SK-N-SH (cell line): ENCODE data around the gene C10orf90. TPM values are rescaled to one million over a fixed set of nuclear protein-coding genes. Genes with fewer than 3 reads are reported as not detected.

Experiments used
- CTCF ChIA-PET: fragments of 300-600, 350-600 bp; formaldehyde crosslinking; extraction: SDS; loops from one replicate; lab custom pipeline; 2021; lab: Yijun Ruan, JAX
- POLR2A ChIA-PET: fragments of 350-600 bp; sonication (Branson Sonifier 250); formaldehyde crosslinking; extraction: SDS; loops from one replicate; lab custom pipeline; 2020; ENCODE audit warnings: antibody characterized with exemption, inconsistent platforms; lab: Yijun Ruan, JAX
- DNase-seq: peaks from one replicate; pipeline ENCODE4 v3.0.0; 2012
- H2AFZ ChIP-seq: fragments of 200-600 bp; sonication (generic); 2 replicates; pipeline ENCODE4 v1.8.1; 2016; ENCODE audit warnings: antibody characterized with exemption, mild to moderate bottlenecking, low read depth
- H3F3A ChIP-seq: fragments of 200-600 bp; sonication (generic); replicated peaks from 2 replicates; pipeline ENCODE3; 2016; ENCODE audit warnings: antibody characterized with exemption, mild to moderate bottlenecking; ENCODE audit not compliant: insufficient read depth
- H3K27ac ChIP-seq, 2 experiments: fragments of 200-500 bp in 1 of 2; fragments of 200-600 bp in 1 of 2; sonication (Bioruptor generic) in 1 of 2; sonication (generic), shearing (Covaris generic) in 1 of 2; 2 replicates each; pipeline versions ENCODE4 v1.5.1 to v1.6.1; 2014 to 2016; ENCODE audit warnings: low read depth in 2 of 2, inconsistent platforms in 1 of 2, low read length in 1 of 2, mild to moderate bottlenecking in 1 of 2, mixed read lengths in 1 of 2
- H3K27me3 ChIP-seq: fragments of 200-600 bp; sonication (generic), shearing (Covaris generic); 2 replicates; pipeline ENCODE4 v1.6.1; 2016; ENCODE audit warnings: mixed run types; ENCODE audit not compliant: insufficient read depth
- H3K36me3 ChIP-seq, 2 experiments: fragments of 200-500 bp in 1 of 2; fragments of 200-600 bp in 1 of 2; sonication (Bioruptor generic) in 1 of 2; sonication (generic) in 1 of 2; replicated peaks in 1 of 2; 2 replicates each; pipeline versions ENCODE3 to v1.5.1; 2014 to 2016; ENCODE audit warnings: low read length in 1 of 2, mild to moderate bottlenecking in 1 of 2; ENCODE audit not compliant: insufficient read depth in 2 of 2, control insufficient read depth in 1 of 2
- H3K4me1 ChIP-seq, 2 experiments: fragments of 200-500 bp in 1 of 2; fragments of 200-600 bp in 1 of 2; sonication (Bioruptor generic) in 1 of 2; sonication (generic), shearing (Covaris generic) in 1 of 2; 2 replicates each; pipeline versions ENCODE4 v1.5.1 to v1.6.1; 2014 to 2016; ENCODE audit warnings: low read depth in 1 of 2, low read length in 1 of 2, mixed run types in 1 of 2; ENCODE audit not compliant: insufficient read depth in 2 of 2, control insufficient read depth in 1 of 2
- H3K4me2 ChIP-seq: fragments of 200-600 bp; sonication (generic), shearing (Covaris generic); 2 replicates; pipeline ENCODE4 v1.6.1; 2017; ENCODE audit warnings: mixed run types
- H3K4me3 ChIP-seq, 2 experiments: fragments of 200-500 bp in 1 of 2; fragments of 200-600 bp in 1 of 2; sonication (Bioruptor generic) in 1 of 2; sonication (generic), shearing (Covaris generic) in 1 of 2; 2 replicates each; pipeline versions ENCODE4 v1.5.1 to v1.8.1; 2014 to 2016; ENCODE audit warnings: low read depth in 2 of 2, inconsistent platforms in 1 of 2, low read length in 1 of 2, mild to moderate bottlenecking in 1 of 2, mixed read lengths in 1 of 2, moderate library complexity in 1 of 2
- H3K79me2 ChIP-seq: fragments of 200-600 bp; sonication (generic); 2 replicates; pipeline ENCODE4 v1.8.1; 2017; ENCODE audit warnings: mild to moderate bottlenecking; ENCODE audit not compliant: insufficient read depth
- H3K9ac ChIP-seq: fragments of 200-600 bp; sonication (generic); 2 replicates; pipeline ENCODE4 v1.6.1; 2017; ENCODE audit warnings: mixed run types
- H3K9me2 ChIP-seq: fragments of 200-600 bp; sonication (generic); 2 replicates; pipeline ENCODE4 v1.6.1; 2017; ENCODE audit warnings: mixed run types
- H3K9me3 ChIP-seq: fragments of 200-600 bp; sonication (generic); 2 replicates; pipeline ENCODE4 v1.6.1; 2017; ENCODE audit warnings: mixed run types, mild to moderate bottlenecking, moderate library complexity
- H4K20me1 ChIP-seq: fragments of 200-600 bp; sonication (generic); 2 replicates; pipeline ENCODE4 v1.6.1; 2017; ENCODE audit warnings: mild to moderate bottlenecking, mixed run types; ENCODE audit not compliant: insufficient read depth
- ELF1 ChIP-seq: IDR thresholded peaks from 2 replicates; pipeline ENCODE4 v1.4.0; 2012
- EP300 ChIP-seq, 2 experiments: IDR thresholded peaks; 2 replicates each; pipeline versions ENCODE4 v1.4.0 to v1.6.1; 2012; ENCODE audit warnings: borderline replicate concordance in 1 of 2, low read depth in 1 of 2, low read length in 1 of 2
- EZH2phosphoT487 ChIP-seq: fragments of 200-600 bp; sonication (generic); IDR thresholded peaks from 2 replicates; pipeline ENCODE4 v1.6.1; 2017; ENCODE audit warnings: low read depth, mixed run types, mild to moderate bottlenecking, antibody characterized with exemption, moderate library complexity, borderline replicate concordance
- FOXJ3 ChIP-seq: sonication (generic); formaldehyde crosslinking; IDR thresholded peaks from 2 replicates; pipeline ENCODE4 v1.5.1; 2020; ENCODE audit warnings: mild to moderate bottlenecking, missing genetic modification reagents
- FOXM1 ChIP-seq: IDR thresholded peaks from 2 replicates; pipeline ENCODE4 v1.4.0; 2012; ENCODE audit warnings: low read depth, mild to moderate bottlenecking
- GABPA ChIP-seq: IDR thresholded peaks from 2 replicates; pipeline ENCODE4 v1.4.0; 2012; ENCODE audit warnings: low read depth, mild to moderate bottlenecking
- JUND ChIP-seq: IDR thresholded peaks from 2 replicates; pipeline ENCODE4 v1.4.0; 2012
- NFIC ChIP-seq: IDR thresholded peaks from 2 replicates; pipeline ENCODE4 v1.4.0; 2012; ENCODE audit warnings: borderline replicate concordance
- POLR2AphosphoS5 ChIP-seq: IDR thresholded peaks from 2 replicates; pipeline ENCODE4 v1.6.1; 2012; ENCODE audit warnings: low read depth, low read length
- RAD21 ChIP-seq: IDR thresholded peaks from 2 replicates; pipeline ENCODE4 v1.6.1; 2012; ENCODE audit warnings: mild to moderate bottlenecking, low read length
- RCOR1 ChIP-seq: fragments of 150-350 bp; IDR thresholded peaks from 2 replicates; pipeline ENCODE4 v1.6.1; 2017; ENCODE audit warnings: antibody characterized with exemption, low read length
- RFX5 ChIP-seq: IDR thresholded peaks from 2 replicates; pipeline ENCODE4 v1.6.1; 2012; ENCODE audit warnings: mild to moderate bottlenecking, improper control_type of control experiment, low read length
- RXRA ChIP-seq: IDR thresholded peaks from 2 replicates; pipeline ENCODE4 v1.4.0; 2012; ENCODE audit warnings: low read depth, mild to moderate bottlenecking, borderline replicate concordance
- SMC3 ChIP-seq: IDR thresholded peaks from 2 replicates; pipeline ENCODE4 v1.6.1; 2012; ENCODE audit warnings: low read depth, low read length, improper control_type of control experiment
- TAF1 ChIP-seq: IDR thresholded peaks from 2 replicates; pipeline ENCODE4 v1.6.1; 2012; ENCODE audit warnings: low read depth, mild to moderate bottlenecking, low read length, moderate library complexity, borderline replicate concordance
- YY1 ChIP-seq: IDR thresholded peaks from 2 replicates; pipeline ENCODE4 v1.4.0; 2012; ENCODE audit warnings: low read depth, mild to moderate bottlenecking
- WGBS: methylation state at CpG from one replicate; pipeline ENCODE4 v1.1.6; 2017; ENCODE audit warnings: low lambda C conversion rate; 5-methylcytosine and 5-hydroxymethylcytosine counted together
- polyA plus RNA-seq, 3 experiments: library from polyadenylated mRNA; depleted of rRNA; stranded (reverse); fragments of >200 nt; gene quantifications; 2 replicates each; pipeline ENCODE4 v1.2.3, GENCODE V29; 2012
- TF ChIP-seq, protein P1 (sequence below): fragments of 200-600 bp; sonication (generic); IDR thresholded peaks from 2 replicates; pipeline ENCODE4 v1.6.1; 2017; ENCODE audit warnings: antibody characterized with exemption, mild to moderate bottlenecking, moderate library complexity
- TF ChIP-seq, protein P2 (sequence below): fragments of 150-350 bp; IDR thresholded peaks from 2 replicates; pipeline ENCODE4 v1.6.1; 2016; ENCODE audit warnings: mild to moderate bottlenecking, low read depth, low read length
- TF ChIP-seq, protein P3 (sequence below): IDR thresholded peaks from 2 replicates; pipeline ENCODE4 v1.4.0; 2012; ENCODE audit warnings: low read depth, borderline replicate concordance
- TF ChIP-seq, protein P4 (sequence below): IDR thresholded peaks from 2 replicates; pipeline ENCODE4 v1.6.1; 2012; ENCODE audit warnings: mild to moderate bottlenecking, low read depth, low read length, moderate library complexity

C10orf90 gene
- polyA plus RNA-seq, 1 of the 3 experiments (the other 2 are of a cell fraction): 0.21 TPM

DNA sequence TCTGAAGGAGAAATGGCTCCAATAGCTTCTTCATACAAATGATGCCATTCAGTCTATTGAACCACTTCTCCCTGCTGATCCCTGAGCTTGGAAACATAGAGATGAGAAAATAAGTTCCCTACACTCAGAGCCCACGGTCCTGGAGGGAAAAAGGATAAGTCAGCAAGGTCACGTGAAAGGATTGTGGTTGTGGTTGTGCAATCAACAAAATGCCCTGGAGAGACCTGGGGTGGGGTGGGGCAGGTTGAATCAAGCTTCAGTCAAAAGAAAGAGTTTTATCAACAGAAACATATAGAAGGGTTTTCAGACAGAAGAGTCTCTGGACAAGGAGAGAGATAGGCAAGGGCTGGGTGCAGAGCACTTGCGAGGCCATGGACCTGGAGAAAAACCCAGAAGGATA, 30.1 kb downstream of the C10orf90 start:
- Histone ChIP-seq H3K9me2 (no peaks in the 10 kb centered on the region), H3K4me1 (no peaks in the 10 kb centered on the region), H2AFZ (no peak overlapping the region), H3K36me3 (no peaks in the 10 kb centered on the region), H3F3A (no peaks in the 10 kb centered on the region), H3K4me2 (no peak overlapping the region), H3K27ac (no peak overlapping the region), H3K9ac (no peak overlapping the region), H3K4me3 (no peak overlapping the region), H3K27me3 (no peaks in the 10 kb centered on the region), H4K20me1 (no peaks in the 10 kb centered on the region), H3K79me2 (no peaks in the 10 kb centered on the region), H3K9me3 (no peaks in the 10 kb centered on the region)
- TF ChIP-seq POLR2AphosphoS5 (no peak), GABPA (no peak), ELF1 (no peak), FOXM1 (no peak), JUND (no peak), FOXJ3 (CRISPR knock-in tag) (no peak), RFX5 (no peak), TAF1 (no peak), YY1 (no peak), RCOR1 (no peak), SMC3 (no peak), NFIC (no peak), EP300 (IDR thresholded peaks at IDR 0.05; ENCODE audit: borderline replicate concordance in 1 of 2, low read depth in 1 of 2, low read length in 1 of 2) (no peak), EZH2phosphoT487 (no peak), RXRA (no peak), RAD21 (no peak)
- TF ChIP-seq, protein P1, sequence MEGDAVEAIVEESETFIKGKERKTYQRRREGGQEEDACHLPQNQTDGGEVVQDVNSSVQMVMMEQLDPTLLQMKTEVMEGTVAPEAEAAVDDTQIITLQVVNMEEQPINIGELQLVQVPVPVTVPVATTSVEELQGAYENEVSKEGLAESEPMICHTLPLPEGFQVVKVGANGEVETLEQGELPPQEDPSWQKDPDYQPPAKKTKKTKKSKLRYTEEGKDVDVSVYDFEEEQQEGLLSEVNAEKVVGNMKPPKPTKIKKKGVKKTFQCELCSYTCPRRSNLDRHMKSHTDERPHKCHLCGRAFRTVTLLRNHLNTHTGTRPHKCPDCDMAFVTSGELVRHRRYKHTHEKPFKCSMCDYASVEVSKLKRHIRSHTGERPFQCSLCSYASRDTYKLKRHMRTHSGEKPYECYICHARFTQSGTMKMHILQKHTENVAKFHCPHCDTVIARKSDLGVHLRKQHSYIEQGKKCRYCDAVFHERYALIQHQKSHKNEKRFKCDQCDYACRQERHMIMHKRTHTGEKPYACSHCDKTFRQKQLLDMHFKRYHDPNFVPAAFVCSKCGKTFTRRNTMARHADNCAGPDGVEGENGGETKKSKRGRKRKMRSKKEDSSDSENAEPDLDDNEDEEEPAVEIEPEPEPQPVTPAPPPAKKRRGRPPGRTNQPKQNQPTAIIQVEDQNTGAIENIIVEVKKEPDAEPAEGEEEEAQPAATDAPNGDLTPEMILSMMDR: no peak
- TF ChIP-seq, protein P2, sequence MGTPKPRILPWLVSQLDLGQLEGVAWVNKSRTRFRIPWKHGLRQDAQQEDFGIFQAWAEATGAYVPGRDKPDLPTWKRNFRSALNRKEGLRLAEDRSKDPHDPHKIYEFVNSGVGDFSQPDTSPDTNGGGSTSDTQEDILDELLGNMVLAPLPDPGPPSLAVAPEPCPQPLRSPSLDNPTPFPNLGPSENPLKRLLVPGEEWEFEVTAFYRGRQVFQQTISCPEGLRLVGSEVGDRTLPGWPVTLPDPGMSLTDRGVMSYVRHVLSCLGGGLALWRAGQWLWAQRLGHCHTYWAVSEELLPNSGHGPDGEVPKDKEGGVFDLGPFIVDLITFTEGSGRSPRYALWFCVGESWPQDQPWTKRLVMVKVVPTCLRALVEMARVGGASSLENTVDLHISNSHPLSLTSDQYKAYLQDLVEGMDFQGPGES: no peak
- TF ChIP-seq, protein P3, sequence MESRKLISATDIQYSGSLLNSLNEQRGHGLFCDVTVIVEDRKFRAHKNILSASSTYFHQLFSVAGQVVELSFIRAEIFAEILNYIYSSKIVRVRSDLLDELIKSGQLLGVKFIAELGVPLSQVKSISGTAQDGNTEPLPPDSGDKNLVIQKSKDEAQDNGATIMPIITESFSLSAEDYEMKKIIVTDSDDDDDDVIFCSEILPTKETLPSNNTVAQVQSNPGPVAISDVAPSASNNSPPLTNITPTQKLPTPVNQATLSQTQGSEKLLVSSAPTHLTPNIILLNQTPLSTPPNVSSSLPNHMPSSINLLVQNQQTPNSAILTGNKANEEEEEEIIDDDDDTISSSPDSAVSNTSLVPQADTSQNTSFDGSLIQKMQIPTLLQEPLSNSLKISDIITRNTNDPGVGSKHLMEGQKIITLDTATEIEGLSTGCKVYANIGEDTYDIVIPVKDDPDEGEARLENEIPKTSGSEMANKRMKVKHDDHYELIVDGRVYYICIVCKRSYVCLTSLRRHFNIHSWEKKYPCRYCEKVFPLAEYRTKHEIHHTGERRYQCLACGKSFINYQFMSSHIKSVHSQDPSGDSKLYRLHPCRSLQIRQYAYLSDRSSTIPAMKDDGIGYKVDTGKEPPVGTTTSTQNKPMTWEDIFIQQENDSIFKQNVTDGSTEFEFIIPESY: no peak
- TF ChIP-seq, protein P4, sequence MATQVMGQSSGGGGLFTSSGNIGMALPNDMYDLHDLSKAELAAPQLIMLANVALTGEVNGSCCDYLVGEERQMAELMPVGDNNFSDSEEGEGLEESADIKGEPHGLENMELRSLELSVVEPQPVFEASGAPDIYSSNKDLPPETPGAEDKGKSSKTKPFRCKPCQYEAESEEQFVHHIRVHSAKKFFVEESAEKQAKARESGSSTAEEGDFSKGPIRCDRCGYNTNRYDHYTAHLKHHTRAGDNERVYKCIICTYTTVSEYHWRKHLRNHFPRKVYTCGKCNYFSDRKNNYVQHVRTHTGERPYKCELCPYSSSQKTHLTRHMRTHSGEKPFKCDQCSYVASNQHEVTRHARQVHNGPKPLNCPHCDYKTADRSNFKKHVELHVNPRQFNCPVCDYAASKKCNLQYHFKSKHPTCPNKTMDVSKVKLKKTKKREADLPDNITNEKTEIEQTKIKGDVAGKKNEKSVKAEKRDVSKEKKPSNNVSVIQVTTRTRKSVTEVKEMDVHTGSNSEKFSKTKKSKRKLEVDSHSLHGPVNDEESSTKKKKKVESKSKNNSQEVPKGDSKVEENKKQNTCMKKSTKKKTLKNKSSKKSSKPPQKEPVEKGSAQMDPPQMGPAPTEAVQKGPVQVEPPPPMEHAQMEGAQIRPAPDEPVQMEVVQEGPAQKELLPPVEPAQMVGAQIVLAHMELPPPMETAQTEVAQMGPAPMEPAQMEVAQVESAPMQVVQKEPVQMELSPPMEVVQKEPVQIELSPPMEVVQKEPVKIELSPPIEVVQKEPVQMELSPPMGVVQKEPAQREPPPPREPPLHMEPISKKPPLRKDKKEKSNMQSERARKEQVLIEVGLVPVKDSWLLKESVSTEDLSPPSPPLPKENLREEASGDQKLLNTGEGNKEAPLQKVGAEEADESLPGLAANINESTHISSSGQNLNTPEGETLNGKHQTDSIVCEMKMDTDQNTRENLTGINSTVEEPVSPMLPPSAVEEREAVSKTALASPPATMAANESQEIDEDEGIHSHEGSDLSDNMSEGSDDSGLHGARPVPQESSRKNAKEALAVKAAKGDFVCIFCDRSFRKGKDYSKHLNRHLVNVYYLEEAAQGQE: no peak
- DNase-seq: no peak
- CTCF ChIA-PET: no interaction called here
- 27% methylated on average over 3 of the region's 3 CpGs for WGBS
- POLR2A ChIA-PET: no interaction called here
